ENCODE data around the gene ATP6V0A4. TPM values are rescaled to one million over a fixed set of nuclear protein-coding genes. Genes with fewer than 3 reads are reported as not detected.
A peak's percentile ranks its signal among the peaks of the same experiment; 100 is the strongest.

The ATP6V0A4 gene
- total and polyA plus RNA-seq, 2 of the 13 experiments (the other 11 are each of a cell fraction or from before 2014, with no cell fraction given), result 0.24 to 0.25 TPM

DNA sequence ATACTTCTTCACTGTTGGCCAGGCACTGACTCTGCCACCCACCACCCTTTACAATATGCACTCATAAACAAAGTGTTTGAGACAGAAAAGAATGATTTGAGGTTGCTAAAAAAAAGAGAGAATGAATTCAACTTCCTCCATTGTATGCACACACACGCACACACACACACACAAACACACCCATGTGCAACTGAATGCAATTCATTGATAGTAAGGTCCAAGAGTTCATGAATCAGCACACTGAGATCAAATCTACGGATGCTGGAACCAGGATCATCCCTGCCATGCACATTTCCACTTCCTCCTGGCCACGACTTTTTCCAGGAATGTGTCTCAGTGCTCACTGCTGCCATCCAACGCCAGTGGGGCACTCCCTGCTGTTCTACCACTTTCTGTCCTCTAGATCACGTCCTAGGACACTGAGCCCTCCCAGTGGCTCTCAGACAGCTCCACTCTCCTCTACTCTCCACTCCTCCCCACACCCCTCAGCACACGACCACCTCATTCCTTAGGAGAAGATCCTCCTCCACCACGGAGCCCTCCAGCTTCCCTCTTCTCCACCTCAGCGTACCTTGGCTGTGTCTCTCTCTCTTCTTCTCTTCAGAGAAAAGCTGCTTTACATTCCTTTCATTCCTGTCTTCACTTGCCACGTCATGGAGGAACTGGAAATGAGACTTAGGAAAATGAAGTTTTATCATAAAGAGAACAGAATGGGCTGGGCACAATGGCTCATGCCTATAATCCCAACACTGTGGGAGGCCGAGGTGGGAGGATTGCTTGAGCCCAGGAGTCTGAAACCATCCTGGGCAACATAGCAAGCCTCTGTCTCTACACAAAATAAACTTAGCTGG is 12.2 kb downstream of the ATP6V0A4 start (continued):
- TF ChIP-seq HBP1 (CRISPR knock-in tag; IDR thresholded peaks at IDR 0.05; ENCODE audit: low read depth) (no peak), TEAD3 (CRISPR knock-in tag; optimal IDR thresholded peaks at IDR 0.05; ENCODE audit: borderline replicate concordance) (peak; percentile 74), U2AF2 (IDR thresholded peaks at IDR 0.05; ENCODE audit: low read depth, low read length) (no peak), EED (CRISPR knock-in tag; IDR thresholded peaks at IDR 0.05) (no peak), MAX (IDR thresholded peaks at IDR 0.05) (no peak), ZNF414 (CRISPR knock-in tag; IDR thresholded peaks at IDR 0.05) (no peak), CBX5 (CRISPR knock-in tag; IDR thresholded peaks at IDR 0.05; ENCODE audit: borderline replicate concordance) (no peak), NR2C2 (CRISPR knock-in tag; IDR thresholded peaks at IDR 0.05; ENCODE audit: borderline replicate concordance) (no peak), MAZ (IDR thresholded peaks at IDR 0.05; ENCODE audit: borderline replicate concordance, low read depth, low read length) (no peak), MAZ (CRISPR knock-in tag; IDR thresholded peaks at IDR 0.05; ENCODE audit: low read depth) (no peak)

GRCh38 chr7:138784692-138785091 is 13.3 kb downstream of the ATP6V0A4 start:
- Histone ChIP-seq H3K4me3 (replicated peaks in 1 of 3; ENCODE audit: insufficient read depth in 1 of 3, low read depth in 2 of 3, low read length in 3 of 3) (no peak overlapping the region), H3K9ac (ENCODE audit: insufficient read depth, low read depth, low read length) (no peak overlapping the region), H2AFZ (ENCODE audit: low read length) (no peak overlapping the region), H3K4me1 (ENCODE audit: insufficient read depth, low read length) (peaks cover 9% of the 10 kb centered on the region), H3K36me3 (replicated peaks in 1 of 2; ENCODE audit: control insufficient read depth in 1 of 2, insufficient read depth in 2 of 2, low read length in 2 of 2) (no peaks in the 10 kb centered on the region), H3K9me3 (ENCODE audit: low read length) (no peaks in the 10 kb centered on the region), H3K27ac (ENCODE audit: extremely low read length, insufficient read depth, low read length) (no peak overlapping the region), H4K20me1 (ENCODE audit: insufficient read depth, low read length) (no peaks in the 10 kb centered on the region), H3K4me2 (ENCODE audit: low read depth, low read length) (no peak overlapping the region), H3K27me3 (ENCODE audit: control insufficient read depth in 1 of 2, insufficient read depth in 2 of 2, low read length in 2 of 2) (peaks cover 0 to 7% of the 10 kb centered on the region in 2 experiments; a peak in 1 of 5 replicates), H3K79me2 (ENCODE audit: insufficient read depth, low read length) (no peaks in the 10 kb centered on the region)
- ATAC-seq, result no peak
- POLR2A ChIA-PET, result no interaction called here
- intact Hi-C loops (cut with micrococcal nuclease; ENCODE audit: unreplicated experiment) (no loop called here), in situ Hi-C loops (cut with HindIII; ENCODE audit: extremely low pct_ligation_motif_present, low pct_unique_long_range_greater_than_20kb) (no loop called here)
- CTCF ChIA-PET (ENCODE audit: low intra/inter-chr PET ratio, low total read pairs), result no interaction called here
- 6% methylated on average over 4 of the region's 4 CpGs for WGBS (ENCODE audit: low lambda C conversion rate)
- FAIRE-seq, result no peak
- no peak for DNase-seq (ENCODE audit: low spot score)
- BruUV-seq (replicated peaks), result no TSS peak
- TF ChIP-seq FOXO4 (CRISPR knock-in tag; conservative IDR thresholded peaks at IDR 0.05), result no peak
- TF ChIP-seq ZBTB25 (CRISPR knock-in tag; IDR thresholded peaks at IDR 0.05), result no peak
- no peak for TF ChIP-seq ZNF20 (CRISPR knock-in tag; IDR thresholded peaks at IDR 0.05)
- no peak for TF ChIP-seq ZMYM3 (CRISPR knock-in tag; IDR thresholded peaks at IDR 0.05)
- no peak for TF ChIP-seq ZNF512 (CRISPR knock-in tag; IDR thresholded peaks at IDR 0.05)
- no peak for TF ChIP-seq POLR2G (IDR thresholded peaks at IDR 0.05; ENCODE audit: low read depth, low read length)

All from HepG2 (cell line).